ENCODE data around the gene ATG14. TPM values are rescaled to one million over a fixed set of nuclear protein-coding genes. Genes with fewer than 3 reads are reported as not detected.

ATG14 gene
- total RNA-seq, 1 donor from 2014 or later = 10.5 TPM

DNA sequence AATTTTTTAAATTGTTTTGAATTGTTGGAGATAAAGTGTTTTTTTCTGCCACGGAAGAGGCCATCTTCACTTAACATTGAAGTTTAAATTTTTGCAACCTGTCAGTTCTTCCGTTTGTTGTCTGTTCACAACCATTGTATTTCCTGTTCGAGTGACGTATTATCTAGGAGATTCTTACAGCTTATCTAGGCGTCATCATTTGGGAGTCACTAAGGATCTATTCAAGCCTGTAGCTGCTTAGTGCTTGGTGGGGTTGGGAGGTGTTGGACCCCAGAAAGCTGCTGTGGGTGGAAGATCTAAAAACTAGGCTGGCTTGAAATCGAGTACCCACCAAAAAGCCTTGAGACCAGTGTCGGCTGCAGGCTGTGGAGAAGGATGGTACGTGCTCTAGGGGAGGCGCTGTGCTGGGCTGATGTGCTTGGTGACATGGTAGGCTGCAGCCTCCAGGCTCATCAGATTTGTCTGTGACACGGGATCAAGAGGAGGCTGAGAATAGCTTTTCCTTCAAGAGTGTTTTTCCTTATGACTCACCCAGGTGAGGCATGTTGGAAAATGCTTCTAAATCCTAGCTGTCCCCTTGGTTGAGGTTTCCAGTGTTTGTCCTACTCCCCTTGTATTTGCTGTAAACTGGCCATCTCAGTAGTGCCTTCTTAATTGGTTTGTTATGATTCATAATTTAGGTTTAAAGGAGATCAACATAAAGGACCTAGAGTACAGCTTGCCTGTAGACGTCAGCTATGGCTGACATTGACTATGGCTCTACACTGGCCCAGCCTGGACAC lies 57.8 kb downstream of the ATG14 start:
- H3K4me3 ChIP-seq (ENCODE audit: low read depth, low read length) = no peak overlapping the region
- FAIRE-seq = no peak
- DNase-seq (ENCODE audit: low read depth) = peak; percentile 66
- H3K36me3 ChIP-seq (ENCODE audit: control insufficient read depth, insufficient read depth, low read length) = peaks cover 5% of the 10 kb centered on the region
- no peaks in the 10 kb centered on the region for H3K27me3 ChIP-seq (ENCODE audit: control insufficient read depth, insufficient read depth, low read length)
- TF ChIP-seq, protein P1, sequence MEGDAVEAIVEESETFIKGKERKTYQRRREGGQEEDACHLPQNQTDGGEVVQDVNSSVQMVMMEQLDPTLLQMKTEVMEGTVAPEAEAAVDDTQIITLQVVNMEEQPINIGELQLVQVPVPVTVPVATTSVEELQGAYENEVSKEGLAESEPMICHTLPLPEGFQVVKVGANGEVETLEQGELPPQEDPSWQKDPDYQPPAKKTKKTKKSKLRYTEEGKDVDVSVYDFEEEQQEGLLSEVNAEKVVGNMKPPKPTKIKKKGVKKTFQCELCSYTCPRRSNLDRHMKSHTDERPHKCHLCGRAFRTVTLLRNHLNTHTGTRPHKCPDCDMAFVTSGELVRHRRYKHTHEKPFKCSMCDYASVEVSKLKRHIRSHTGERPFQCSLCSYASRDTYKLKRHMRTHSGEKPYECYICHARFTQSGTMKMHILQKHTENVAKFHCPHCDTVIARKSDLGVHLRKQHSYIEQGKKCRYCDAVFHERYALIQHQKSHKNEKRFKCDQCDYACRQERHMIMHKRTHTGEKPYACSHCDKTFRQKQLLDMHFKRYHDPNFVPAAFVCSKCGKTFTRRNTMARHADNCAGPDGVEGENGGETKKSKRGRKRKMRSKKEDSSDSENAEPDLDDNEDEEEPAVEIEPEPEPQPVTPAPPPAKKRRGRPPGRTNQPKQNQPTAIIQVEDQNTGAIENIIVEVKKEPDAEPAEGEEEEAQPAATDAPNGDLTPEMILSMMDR (IDR thresholded peaks at IDR 0.05; ENCODE audit: insufficient read depth, low read length, severe bottlenecking) = no peak

GRCh38 chr14:55352201-55352600 lies 59.4 kb downstream of the ATG14 start:
- DNase-seq (ENCODE audit: low read depth) = no peak
- H3K36me3 ChIP-seq (ENCODE audit: control insufficient read depth, insufficient read depth, low read length) = peaks cover 5% of the 10 kb centered on the region
- H3K4me3 ChIP-seq (ENCODE audit: low read depth, low read length) = no peak overlapping the region
- no peaks in the 10 kb centered on the region for H3K27me3 ChIP-seq (ENCODE audit: control insufficient read depth, insufficient read depth, low read length)
- TF ChIP-seq, protein P1 (IDR thresholded peaks at IDR 0.05; ENCODE audit: insufficient read depth, low read length, severe bottlenecking) = no peak
- no peak for FAIRE-seq

GRCh38 chr14:55351111-55351510 lies 60.5 kb downstream of the ATG14 start:
- no peak overlapping the region for H3K4me3 ChIP-seq (ENCODE audit: low read depth, low read length)
- FAIRE-seq = no peak
- DNase-seq (ENCODE audit: low read depth) = no peak
- TF ChIP-seq, protein P1 (IDR thresholded peaks at IDR 0.05; ENCODE audit: insufficient read depth, low read length, severe bottlenecking) = no peak
- H3K27me3 ChIP-seq (ENCODE audit: control insufficient read depth, insufficient read depth, low read length) = no peaks in the 10 kb centered on the region
- H3K36me3 ChIP-seq (ENCODE audit: control insufficient read depth, insufficient read depth, low read length) = peaks cover 5% of the 10 kb centered on the region

GRCh38 chr14:55350461-55350860 lies 61.2 kb downstream of the ATG14 start:
- Histone ChIP-seq H3K36me3 (ENCODE audit: control insufficient read depth, insufficient read depth, low read length) (peaks cover 5% of the 10 kb centered on the region), H3K4me3 (ENCODE audit: low read depth, low read length) (no peak overlapping the region), H3K27me3 (ENCODE audit: control insufficient read depth, insufficient read depth, low read length) (no peaks in the 10 kb centered on the region)
- no peak for DNase-seq (ENCODE audit: low read depth)
- FAIRE-seq = no peak
- TF ChIP-seq, protein P1 (IDR thresholded peaks at IDR 0.05; ENCODE audit: insufficient read depth, low read length, severe bottlenecking) = no peak

DNA sequence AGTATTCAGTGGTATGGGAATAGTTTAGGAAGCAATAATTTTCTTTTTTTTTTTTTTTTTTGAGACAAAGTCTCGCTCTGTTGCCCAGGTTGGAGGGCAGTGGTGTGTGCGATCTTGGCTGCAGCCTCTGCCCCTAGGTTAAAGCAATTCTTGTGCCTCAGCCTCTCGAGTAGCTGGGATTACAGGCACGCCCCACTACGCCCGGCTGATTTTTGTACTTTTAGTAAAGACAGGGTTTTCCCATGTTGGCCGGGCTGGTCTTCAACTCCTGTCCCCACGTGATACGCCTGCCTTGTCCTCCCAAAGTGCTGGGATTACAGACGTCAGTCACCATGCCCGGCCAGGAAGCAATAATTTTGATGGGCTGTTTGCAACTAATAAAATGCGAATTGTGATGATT lies 62.1 kb downstream of the ATG14 start:
- Histone ChIP-seq H3K4me3 (ENCODE audit: low read depth, low read length) (no peak overlapping the region), H3K36me3 (ENCODE audit: control insufficient read depth, insufficient read depth, low read length) (peaks cover 2% of the 10 kb centered on the region), H3K27me3 (ENCODE audit: control insufficient read depth, insufficient read depth, low read length) (no peaks in the 10 kb centered on the region)
- FAIRE-seq (no peak), DNase-seq (ENCODE audit: low read depth) (no peak)
- TF ChIP-seq, protein P1 (IDR thresholded peaks at IDR 0.05; ENCODE audit: insufficient read depth, low read length, severe bottlenecking) = no peak

All from bronchial epithelial cell (primary cell).